ENCODE measurements around the gene ZNF276.
"Not testable (repeated sequence)": the region's sequence is repeated elsewhere in the genome, so short reads cannot be mapped to it uniquely, and the experiment has no call there.

ZNF276 gene, protein sequence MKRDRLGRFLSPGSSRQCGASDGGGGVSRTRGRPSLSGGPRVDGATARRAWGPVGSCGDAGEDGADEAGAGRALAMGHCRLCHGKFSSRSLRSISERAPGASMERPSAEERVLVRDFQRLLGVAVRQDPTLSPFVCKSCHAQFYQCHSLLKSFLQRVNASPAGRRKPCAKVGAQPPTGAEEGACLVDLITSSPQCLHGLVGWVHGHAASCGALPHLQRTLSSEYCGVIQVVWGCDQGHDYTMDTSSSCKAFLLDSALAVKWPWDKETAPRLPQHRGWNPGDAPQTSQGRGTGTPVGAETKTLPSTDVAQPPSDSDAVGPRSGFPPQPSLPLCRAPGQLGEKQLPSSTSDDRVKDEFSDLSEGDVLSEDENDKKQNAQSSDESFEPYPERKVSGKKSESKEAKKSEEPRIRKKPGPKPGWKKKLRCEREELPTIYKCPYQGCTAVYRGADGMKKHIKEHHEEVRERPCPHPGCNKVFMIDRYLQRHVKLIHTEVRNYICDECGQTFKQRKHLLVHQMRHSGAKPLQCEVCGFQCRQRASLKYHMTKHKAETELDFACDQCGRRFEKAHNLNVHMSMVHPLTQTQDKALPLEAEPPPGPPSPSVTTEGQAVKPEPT

DNA sequence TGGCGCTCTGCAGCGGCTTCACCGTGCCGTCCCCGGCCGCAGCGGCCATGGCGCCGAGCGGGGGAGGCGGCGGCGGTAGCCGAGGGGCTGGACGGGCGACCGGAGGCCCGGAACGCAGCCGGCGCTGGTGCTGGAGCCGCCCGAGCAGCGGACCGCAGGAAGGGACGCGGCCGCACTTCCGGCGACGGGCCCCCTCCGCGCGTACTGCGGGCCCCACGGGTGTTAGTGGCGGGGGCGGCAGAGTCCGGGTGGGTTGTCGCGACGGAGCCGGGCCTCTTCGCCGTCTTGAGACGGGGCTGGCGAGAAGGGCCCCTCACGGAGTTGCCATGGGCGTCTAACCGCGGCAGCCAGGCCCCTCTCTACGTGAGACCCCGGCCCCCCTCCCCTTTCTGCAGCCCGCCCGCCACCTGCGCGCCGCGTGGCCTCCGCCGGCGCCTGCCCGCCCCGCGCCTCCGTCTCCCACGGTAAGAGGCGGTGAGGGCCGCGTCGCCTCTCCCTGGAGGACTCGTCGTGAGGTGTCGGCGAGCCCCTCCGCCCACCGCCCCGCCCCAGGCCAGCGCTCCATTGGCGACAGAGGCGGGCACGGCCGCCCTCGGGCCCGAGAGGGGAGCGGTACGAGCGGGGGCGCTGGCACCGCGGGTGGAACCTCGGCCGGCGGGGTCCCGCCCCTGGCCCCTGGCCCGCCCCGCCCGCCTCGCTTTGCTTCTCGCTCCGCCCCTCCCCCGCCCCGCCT, at the start of gene ZNF276, which contains the start of gene VPS9D1:
ZNF276 (plus strand) TSS at position 725 of the 733 bp plus-strand sequence. CDS start 104 bp downstream, outside the sequence.
VPS9D1 (minus strand) TSS at position 86 of the 733 bp plus-strand sequence; CDS start at position 49, 37 bp downstream.
- peak; percentile 94 for DNase-seq

DNA sequence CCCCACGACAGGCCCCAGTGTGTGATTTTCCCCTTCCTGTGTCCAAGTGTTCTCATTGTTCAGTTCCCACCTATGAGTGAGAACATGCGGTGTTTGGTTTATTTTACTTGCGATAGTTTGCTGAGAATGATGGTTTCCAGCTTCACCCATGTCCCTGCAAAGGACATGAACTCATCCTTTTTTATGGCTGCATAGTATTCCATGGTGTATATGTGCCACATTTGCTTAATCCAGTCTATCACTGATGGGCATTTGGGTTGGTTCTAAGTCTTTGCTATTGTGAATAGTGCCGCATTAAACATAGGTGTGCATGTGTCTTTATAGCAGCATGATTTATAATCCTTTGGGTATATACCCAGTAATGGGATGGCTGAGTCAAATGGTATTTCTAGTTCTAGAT, 49.8 kb upstream of the ZNF276 start:
- not testable (repeated sequence) for DNase-seq

DNA sequence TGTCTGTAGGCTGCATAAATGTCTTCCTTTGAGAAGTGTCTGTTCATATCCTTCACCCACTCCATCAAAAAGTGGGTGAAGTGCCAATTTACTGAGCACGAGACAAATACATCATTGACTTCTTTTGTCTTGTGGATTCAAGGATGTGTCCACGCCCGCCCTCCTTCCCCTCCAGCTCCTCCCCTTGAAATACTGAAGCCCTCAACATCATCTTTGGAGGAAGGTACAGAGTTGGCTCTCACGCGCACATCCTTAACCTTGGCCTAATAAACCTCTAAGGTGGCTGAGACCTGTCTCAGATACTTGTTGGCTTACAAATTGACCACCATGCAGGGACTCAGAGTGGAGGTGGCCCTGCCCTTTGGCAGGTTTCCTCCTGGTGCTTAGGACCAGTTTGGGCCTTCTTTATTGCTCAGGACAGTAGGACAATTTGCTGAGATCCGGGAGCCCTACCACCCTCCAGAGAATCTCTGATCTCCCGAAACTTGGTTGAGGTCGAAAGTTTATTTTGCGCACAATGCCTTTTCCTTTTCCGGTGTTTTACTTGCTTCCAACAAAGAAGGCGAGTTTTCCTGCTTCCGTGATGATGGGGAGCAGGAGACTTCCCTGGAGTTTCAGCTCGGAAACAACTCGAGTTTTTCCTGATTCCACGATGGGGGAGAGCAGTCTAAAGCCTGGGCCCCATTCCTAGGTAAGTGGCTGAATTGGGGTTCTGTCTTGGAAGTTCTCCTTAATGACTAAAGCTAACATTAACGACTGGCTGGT, 49.0 kb upstream of the ZNF276 start:
- DNase-seq, result no peak

DNA sequence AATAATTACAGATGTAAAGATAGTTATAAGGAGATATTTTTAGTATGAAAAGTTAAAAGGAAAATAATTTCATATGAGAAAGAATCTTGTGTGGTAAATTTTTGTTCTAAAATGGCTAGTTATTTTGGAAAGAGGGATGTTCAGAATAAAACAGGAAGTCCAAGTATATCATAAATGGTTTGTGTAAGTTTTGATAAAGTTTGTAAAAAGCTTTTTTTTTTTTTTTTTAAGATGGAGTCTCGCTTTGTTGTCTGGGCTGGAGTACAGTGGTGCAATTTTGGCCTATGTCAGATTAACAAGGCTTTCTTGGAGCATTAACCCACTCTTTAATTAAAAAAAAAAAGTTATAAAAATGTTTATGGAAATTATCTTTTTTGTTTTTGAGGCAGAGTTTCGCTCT, 43.1 kb upstream of the ZNF276 start:
- no peak for DNase-seq

DNA sequence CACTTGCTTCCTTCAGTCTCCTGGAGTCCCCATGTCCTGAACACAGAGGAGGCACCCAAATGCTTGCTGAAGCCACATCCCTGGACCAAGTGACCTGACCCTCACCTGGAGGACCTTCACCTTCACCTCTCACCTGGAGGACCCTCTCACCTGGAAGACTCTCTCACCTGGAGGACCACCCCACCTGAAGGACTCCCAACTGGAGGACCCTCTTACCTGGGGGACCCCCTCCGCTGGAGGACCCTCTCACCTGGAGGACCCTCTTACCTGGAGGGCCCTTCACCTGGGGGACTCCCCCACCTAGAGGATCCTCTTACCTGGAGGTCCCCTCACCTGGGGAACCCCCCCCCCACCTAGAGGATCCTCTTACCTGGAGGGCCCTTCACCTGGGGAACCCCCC, 35.4 kb upstream of the ZNF276 start:
- DNase-seq, result no peak

DNA sequence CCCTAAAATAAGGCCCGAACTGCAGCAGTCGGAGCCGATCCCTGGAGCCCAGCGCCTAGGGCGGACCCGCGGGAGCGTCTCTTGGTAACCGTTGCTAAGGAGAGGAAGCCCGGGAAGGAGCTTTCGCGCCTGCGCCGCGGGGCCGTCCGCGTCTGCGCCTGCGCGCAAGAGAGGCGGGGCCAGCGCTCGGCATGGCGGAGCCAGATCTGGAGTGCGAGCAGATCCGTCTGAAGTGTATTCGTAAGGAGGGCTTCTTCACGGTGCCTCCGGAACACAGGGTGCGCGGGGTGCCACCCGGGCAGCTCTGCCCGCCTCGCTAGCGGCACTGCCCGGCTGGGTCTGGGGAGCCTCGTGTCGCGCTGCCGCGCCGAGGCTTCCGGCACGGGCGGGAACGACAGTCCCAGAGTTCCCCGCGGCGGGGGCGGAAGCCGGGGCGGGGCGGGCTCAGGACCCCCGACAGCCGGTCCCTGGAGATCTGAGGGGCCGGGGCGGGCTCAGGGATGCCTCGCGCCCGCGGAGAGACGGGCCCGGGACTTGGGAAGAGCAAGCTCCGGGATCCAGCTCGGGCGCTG, 34.7 kb upstream of the ZNF276 start, which contains the start of gene CDK10:
CDK10 (plus strand) TSS at position 170 of the 572 bp plus-strand sequence; CDS start at position 192, 22 bp downstream.
- DNase-seq, result peak; percentile 96

DNA sequence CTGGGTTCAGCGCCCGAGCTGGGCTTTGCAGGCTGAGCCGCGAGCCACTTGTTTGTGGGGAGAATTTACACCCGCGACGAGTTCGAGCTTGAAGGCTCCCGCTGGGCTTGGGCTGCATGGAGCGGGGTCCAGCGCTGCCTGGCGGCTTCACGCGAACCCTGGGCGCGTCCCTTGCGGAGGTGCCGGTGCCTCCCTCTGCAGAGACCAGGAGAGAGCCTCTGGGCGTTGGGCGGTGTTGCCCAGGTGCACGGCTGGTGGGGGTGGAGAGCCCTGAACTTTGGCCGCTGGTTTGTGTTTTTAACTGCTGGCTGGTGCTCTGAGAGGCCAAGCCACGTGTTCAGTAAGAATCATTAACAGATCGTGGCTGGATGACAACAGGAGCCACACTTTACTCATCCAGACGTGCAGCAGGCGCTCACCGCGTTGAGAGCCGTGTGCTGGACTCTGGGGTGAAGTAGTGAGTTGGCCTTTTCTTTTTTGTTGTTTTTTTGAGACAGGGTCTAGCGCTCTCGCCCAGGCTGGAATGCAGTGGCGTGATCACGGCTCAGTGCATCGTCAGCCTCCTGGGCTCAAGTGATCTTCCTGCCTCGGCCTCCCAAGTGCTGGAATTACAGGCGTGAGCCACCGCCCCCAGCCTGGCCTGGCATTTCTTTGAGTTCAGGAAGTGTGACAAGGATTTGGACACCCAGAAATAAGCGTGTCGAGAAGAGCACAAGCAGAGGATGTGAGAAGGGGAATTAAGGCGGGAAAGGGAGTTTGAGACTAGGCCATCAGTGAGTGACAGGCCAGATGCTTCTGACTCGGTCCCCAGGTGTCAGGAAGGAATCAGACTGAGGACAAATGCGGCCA, 34.0 kb upstream of the ZNF276 start:
- DNase-seq, result peak; percentile 49

DNA sequence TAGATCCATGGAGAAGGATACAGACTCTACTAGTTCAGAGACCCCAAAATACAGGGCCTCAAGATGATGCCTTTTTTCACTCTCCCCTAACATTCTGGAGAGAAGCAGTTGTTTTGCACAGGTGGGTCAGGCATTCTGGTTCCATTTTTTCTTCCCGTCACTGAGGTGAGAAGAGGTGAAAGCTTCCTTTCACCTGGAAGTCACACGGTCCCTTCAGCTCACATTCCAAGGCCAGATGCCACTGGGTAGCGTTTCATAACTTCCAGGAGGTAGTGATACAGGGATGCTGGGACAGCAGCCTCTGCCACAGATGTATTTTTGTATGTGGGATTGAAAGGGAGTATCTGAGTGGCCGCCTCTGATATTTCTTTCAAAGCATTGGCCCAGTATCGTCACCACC, 32.9 kb upstream of the ZNF276 start:
- no peak for DNase-seq

DNA sequence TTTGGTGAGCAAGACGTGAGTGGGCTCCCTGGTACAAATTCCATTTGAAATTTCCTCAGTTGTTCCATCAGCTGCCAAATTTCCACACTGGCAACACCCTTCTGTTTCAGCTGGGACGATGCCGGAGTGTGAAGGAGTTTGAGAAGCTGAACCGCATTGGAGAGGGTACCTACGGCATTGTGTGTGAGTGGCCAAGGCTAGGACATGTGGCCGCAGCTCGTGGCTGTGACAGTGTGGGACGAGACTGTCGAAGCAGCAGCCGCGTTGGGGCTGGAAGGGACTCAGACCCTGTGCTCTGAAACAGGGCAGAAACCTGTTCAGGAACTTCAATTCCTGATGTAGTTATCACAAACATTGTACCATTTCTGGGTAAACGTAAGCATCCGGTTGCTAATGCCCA, 32.2 kb upstream of the ZNF276 start:
- DNase-seq, result no peak

DNA sequence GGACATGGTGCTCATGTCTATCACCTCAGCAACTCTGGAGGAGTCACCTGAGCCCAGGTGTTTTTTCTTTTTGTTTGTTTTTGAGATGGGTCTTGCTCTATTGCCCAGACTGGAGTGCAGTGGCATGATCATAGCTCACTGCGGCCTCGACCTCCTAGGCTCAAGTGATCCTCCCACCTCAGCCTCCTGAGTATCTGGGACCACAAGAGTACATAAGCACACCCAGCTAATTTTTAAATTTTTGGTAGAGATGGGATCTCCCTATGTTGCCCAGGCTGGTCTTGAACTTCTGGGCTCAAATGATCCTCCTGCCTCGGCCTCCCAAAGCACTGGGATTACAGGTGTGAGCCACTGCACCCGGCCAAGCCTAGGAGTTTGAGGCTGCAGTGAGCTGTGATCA, 31.7 kb upstream of the ZNF276 start:
- not testable (repeated sequence) for DNase-seq

DNA sequence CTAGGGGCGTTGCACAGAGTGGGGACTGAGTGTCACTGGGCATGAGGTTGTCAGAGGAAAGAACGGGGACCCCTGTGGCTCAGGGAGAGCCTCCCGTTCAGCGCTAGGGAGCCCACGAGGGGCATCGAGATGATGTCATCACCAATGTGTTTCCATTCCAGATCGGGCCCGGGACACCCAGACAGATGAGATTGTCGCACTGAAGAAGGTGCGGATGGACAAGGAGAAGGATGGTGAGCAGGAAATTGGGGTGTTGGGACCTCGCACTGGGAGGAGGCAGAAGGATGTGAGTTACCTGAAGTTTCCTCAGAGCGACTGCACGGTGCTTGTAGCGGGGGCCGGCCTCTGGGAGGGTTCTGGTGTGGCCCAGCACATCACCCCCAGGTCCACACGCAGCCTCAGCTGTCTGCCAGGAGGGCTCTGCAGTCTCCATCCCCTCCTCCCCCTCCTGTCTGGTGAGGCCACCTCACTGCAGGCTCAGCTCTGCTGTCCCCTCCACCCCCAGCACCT, 30.9 kb upstream of the ZNF276 start:
- no peak for DNase-seq

DNA sequence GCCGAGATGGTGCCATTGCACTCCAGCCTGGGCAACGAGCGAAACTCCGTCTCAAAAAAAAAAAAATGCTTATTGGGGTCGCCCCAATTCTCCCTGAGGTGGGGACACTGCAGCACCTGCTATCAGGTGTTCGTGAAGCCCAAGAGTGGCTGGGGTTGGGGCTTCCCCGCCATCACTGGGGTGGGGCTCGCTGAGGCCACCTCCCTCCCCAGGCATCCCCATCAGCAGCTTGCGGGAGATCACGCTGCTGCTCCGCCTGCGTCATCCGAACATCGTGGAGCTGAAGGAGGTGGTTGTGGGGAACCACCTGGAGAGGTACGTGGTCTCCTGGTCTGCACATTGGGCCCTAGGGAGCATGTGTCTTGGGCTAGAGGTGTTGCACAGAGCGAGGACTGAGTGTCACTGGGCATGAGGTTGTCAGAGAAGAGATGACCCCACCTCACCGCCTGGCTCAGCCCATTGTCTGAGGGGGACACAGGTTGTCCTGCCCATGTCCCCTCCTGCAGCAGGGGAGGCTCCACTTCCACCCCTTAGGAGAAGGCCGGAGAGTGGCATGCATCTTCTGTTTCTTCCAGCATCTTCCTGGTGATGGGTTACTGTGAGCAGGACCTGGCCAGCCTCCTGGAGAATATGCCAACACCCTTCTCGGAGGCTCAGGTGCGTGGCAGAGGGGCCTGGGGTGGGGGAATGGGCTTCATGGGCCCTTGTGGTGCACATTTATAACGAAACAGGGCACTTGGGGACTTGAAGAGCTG, 29.9 kb upstream of the ZNF276 start:
- DNase-seq, result no peak

DNA sequence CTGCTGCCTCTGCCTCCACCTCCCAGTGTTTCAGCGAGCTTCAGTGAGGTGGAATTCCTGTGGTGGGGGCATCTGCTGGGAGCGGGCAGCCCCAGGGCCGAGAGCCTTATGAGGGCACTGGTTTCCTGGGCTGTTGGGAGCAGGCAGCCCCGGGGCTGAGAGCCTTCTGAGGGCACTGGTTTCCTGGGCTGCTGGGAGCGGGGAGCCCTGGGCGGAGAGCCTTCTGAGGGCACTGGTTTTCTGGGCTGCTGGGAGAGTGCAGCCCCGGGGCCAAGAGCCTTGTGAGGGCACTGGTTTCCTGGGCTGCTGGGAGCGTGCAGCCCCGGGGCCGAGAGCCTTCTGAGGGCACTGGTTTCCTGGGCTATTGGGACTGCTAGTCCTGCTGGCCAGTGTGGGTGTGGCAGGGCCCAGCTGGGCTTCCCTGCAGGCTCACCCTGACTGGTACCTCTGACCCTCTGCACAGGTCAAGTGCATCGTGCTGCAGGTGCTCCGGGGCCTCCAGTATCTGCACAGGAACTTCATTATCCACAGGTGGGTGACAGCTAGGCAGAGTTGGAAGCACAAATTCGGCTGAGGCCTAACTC, 29.3 kb upstream of the ZNF276 start:
- DNase-seq, result no peak

DNA sequence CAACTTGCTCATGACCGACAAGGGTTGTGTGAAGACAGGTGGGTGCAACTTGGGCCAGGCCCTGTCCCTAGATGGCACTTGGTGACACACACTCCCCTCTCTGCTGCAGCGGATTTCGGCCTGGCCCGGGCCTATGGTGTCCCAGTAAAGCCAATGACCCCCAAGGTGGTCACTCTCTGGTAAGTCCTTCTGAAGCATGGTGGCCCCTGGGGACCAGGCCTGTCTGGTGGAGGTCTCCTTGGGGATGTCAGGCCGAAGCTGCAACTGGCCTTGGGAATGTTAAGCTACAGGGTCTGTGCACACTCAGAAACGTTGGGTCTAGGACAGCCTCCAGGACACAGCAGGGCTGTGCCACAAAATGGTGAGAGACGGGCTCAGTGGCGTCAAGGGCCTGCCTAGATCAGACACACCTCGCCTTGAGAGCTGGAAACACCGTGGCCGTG, 28.0 kb upstream of the ZNF276 start:
- DNase-seq, result no peak

DNA sequence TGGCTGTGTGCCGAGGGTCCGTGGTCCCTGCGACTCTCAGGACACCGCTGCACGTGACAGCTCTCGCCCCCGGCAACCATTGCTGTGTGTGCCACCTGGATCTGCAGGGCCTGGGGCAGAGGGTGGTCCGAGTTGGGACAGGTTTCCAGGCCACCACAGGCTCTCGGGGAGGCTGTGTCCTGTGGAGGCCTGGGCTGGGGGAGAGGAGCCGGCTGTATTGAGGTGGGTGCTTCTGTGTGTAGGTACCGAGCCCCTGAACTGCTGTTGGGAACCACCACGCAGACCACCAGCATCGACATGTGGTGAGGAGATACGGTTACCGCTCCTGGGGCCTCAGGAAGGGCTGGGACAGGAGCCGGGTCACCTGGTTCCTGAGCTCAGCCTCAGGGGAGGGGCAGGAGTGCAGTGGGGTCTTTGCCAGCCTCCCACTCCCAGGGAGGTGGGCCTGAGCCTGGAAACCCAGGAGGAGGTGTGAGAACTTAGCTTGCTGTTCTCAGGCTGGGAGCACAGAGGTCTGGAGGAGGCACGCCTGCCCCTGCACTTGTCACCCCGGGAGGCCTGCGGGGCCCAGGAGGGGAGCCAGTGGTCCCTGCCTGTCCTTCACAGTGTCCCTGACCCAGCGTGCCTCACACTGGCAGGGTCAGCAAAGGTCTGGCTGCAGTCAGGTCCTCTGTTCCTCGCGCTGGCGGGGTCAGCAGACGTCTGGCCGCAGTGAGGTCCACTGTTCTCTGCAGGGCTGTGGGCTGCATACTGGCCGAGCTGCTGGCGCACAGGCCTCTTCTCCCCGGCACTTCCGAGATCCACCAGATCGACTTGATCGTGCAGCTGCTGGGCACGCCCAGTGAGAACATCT, 27.2 kb upstream of the ZNF276 start:
- peak; percentile 60 for DNase-seq

DNA sequence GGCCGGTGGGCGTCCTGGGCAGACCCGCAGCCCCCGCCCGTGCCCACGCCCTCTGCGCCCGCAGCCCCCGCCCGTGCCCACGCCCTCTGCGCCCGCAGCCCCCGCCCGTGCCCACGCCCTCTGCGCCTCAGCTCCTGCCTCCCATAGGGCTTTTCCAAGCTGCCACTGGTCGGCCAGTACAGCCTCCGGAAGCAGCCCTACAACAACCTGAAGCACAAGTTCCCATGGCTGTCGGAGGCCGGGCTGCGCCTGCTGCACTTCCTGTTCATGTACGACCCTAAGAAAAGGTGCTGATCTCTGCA, 26.6 kb upstream of the ZNF276 start:
- not testable (repeated sequence) for DNase-seq

DNA sequence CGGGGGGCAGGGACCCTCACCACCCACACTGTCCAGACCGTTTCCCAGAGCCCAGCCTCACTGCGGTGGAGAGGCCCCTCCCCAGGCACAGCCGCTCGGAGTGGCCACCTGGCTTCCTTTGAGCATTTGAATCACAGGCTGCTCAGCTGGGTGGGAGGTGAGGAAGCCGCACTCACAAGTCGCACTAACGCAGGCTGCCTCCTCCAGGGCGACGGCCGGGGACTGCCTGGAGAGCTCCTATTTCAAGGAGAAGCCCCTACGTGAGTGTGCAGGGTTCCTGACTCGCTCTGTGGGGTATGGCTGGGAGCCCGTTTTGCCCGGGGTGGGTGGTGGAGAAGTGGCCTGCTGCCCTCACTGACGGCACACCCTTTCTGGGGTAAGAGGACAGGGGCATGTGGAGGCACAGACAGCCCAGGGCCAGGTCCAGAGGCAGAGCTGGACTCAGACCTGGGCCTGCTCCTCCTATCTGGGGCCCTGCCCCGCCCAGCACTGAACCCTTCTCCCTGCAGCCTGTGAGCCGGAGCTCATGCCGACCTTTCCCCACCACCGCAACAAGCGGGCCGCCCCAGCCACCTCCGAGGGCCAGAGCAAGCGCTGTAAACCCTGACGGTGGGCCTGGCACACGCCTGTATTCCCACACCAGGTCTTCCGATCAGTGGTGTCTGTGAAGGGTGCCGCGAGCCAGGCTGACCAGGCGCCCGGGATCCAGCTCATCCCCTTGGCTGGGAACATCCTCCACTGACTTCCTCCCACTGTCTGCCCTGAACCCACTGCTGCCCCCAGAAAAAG, 26.1 kb upstream of the ZNF276 start:
- DNase-seq, result no peak
